ENCODE results near the gene LRAT.

The LRAT gene

DNA sequence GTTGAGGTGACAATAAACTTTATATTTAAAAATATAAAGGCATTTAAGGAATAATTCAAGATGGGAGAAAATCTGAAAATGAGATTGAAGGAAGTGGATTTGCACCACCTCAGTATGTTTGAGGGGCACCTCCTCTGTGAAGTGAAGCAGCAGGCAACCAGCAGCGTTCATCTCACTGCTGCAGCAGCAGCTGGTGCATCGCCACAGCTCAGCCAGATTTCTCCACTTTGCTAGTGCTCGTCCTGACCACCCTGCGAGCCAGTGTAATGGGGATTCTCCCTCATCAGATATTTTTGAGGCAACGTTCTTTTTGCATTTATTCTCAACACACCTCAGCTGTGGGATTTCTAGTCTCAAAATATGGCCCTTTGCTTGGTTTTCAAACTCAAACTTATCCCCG is 13.9 kb downstream of the LRAT start:
- TF ChIP-seq, protein P1, sequence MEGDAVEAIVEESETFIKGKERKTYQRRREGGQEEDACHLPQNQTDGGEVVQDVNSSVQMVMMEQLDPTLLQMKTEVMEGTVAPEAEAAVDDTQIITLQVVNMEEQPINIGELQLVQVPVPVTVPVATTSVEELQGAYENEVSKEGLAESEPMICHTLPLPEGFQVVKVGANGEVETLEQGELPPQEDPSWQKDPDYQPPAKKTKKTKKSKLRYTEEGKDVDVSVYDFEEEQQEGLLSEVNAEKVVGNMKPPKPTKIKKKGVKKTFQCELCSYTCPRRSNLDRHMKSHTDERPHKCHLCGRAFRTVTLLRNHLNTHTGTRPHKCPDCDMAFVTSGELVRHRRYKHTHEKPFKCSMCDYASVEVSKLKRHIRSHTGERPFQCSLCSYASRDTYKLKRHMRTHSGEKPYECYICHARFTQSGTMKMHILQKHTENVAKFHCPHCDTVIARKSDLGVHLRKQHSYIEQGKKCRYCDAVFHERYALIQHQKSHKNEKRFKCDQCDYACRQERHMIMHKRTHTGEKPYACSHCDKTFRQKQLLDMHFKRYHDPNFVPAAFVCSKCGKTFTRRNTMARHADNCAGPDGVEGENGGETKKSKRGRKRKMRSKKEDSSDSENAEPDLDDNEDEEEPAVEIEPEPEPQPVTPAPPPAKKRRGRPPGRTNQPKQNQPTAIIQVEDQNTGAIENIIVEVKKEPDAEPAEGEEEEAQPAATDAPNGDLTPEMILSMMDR (conservative IDR thresholded peaks at IDR 0.05; ENCODE audit: low read length): no peak
- no peak for TF ChIP-seq EZH2phosphoT487 (IDR thresholded peaks at IDR 0.05; ENCODE audit: borderline replicate concordance)
- Histone ChIP-seq H3K79me2 (ENCODE audit: insufficient read depth, low read length) (no peaks in the 10 kb centered on the region), H3K36me3 (ENCODE audit: insufficient read depth, low read length) (no peaks in the 10 kb centered on the region), H3K9me2 (replicated peaks; ENCODE audit: low read depth, low read length) (no peaks in the 10 kb centered on the region), H3K9ac (ENCODE audit: low read depth, low read length, poor library complexity, severe bottlenecking) (no peak overlapping the region), H3F3A (ENCODE audit: low read depth) (no peaks in the 10 kb centered on the region), H3K27me3 (ENCODE audit: insufficient read depth, low read length, poor library complexity, severe bottlenecking) (no peaks in the 10 kb centered on the region), H3K4me1 (ENCODE audit: insufficient read depth, low read length, poor library complexity, severe bottlenecking) (no peaks in the 10 kb centered on the region), H3K4me3 (ENCODE audit: low read length, poor library complexity, severe bottlenecking) (no peak overlapping the region), H2AFZ (ENCODE audit: low read length) (no peak overlapping the region), H3K9me3 (ENCODE audit: insufficient read depth, low read depth, low read length) (no peaks in the 10 kb centered on the region), H3K4me2 (ENCODE audit: low read depth, low read length, poor library complexity, severe bottlenecking) (no peak overlapping the region), H4K20me1 (ENCODE audit: insufficient read depth, low read length, poor library complexity, severe bottlenecking) (no peaks in the 10 kb centered on the region)

DNA sequence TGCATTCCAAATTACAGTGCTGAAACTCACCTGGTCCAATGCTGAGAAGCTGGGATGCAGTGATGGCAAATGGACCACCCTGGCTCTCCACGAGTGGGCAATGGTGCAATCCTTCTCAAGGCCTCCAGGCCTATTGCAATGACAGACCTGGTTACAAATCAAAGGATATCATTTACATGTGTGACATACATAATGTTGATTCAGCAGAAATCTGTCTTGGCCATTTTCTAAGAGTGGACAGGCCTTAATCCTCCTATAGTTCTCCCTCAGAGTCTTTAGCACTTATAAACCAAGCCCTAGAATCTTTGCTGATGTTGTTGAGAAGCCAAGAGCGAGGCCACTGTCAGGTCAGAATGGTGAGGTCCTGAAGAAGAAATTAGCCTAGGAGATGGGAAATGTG is 17.1 kb downstream of the LRAT start:
- Histone ChIP-seq H3K4me2 (ENCODE audit: low read depth, low read length, poor library complexity, severe bottlenecking) (no peak overlapping the region), H2AFZ (ENCODE audit: low read length) (no peak overlapping the region), H3K36me3 (ENCODE audit: insufficient read depth, low read length) (no peaks in the 10 kb centered on the region), H3F3A (ENCODE audit: low read depth) (no peaks in the 10 kb centered on the region), H3K9ac (ENCODE audit: low read depth, low read length, poor library complexity, severe bottlenecking) (no peak overlapping the region), H3K4me3 (ENCODE audit: low read length, poor library complexity, severe bottlenecking) (no peak overlapping the region), H4K20me1 (ENCODE audit: insufficient read depth, low read length, poor library complexity, severe bottlenecking) (no peaks in the 10 kb centered on the region), H3K9me3 (ENCODE audit: insufficient read depth, low read depth, low read length) (no peaks in the 10 kb centered on the region), H3K9me2 (replicated peaks; ENCODE audit: low read depth, low read length) (no peaks in the 10 kb centered on the region), H3K4me1 (ENCODE audit: insufficient read depth, low read length, poor library complexity, severe bottlenecking) (no peaks in the 10 kb centered on the region), H3K79me2 (ENCODE audit: insufficient read depth, low read length) (no peaks in the 10 kb centered on the region), H3K27me3 (ENCODE audit: insufficient read depth, low read length, poor library complexity, severe bottlenecking) (no peaks in the 10 kb centered on the region)
- TF ChIP-seq, protein P1 (conservative IDR thresholded peaks at IDR 0.05; ENCODE audit: low read length): no peak
- no peak for TF ChIP-seq EZH2phosphoT487 (IDR thresholded peaks at IDR 0.05; ENCODE audit: borderline replicate concordance)

DNA sequence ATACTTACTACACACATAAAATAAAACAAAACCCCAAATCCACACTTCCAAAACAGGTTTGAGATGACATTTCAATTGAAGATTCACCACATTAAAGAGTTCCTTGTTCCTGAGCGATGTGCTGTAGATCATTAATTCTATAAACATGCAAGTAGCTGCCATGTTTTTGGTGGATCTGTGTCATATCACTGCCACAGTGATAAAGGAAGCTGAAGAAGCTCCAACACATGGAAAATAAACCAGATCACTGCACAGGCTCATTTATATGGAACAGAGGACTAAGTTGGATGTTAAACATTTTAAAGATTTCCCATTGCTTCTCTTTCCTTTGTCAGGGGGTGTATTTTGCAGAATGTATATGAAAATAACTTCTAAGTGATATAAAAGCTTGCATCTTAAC is 34.5 kb downstream of the LRAT start:
- TF ChIP-seq, protein P1 (conservative IDR thresholded peaks at IDR 0.05; ENCODE audit: low read length): no peak
- no peak for TF ChIP-seq EZH2phosphoT487 (IDR thresholded peaks at IDR 0.05; ENCODE audit: borderline replicate concordance)
- no peaks in the 10 kb centered on the region for H3K9me3 ChIP-seq (ENCODE audit: insufficient read depth, low read depth, low read length)
- H4K20me1 ChIP-seq (ENCODE audit: insufficient read depth, low read length, poor library complexity, severe bottlenecking): no peaks in the 10 kb centered on the region
- H3K9me2 ChIP-seq (replicated peaks; ENCODE audit: low read depth, low read length): no peaks in the 10 kb centered on the region
- H3K4me2 ChIP-seq (ENCODE audit: low read depth, low read length, poor library complexity, severe bottlenecking): no peak overlapping the region
- H3K79me2 ChIP-seq (ENCODE audit: insufficient read depth, low read length): no peaks in the 10 kb centered on the region
- H3K4me3 ChIP-seq (ENCODE audit: low read length, poor library complexity, severe bottlenecking): no peak overlapping the region
- no peak overlapping the region for H2AFZ ChIP-seq (ENCODE audit: low read length)
- H3K36me3 ChIP-seq (ENCODE audit: insufficient read depth, low read length): no peaks in the 10 kb centered on the region
- no peaks in the 10 kb centered on the region for H3K4me1 ChIP-seq (ENCODE audit: insufficient read depth, low read length, poor library complexity, severe bottlenecking)
- H3K27me3 ChIP-seq (ENCODE audit: insufficient read depth, low read length, poor library complexity, severe bottlenecking): no peaks in the 10 kb centered on the region
- no peak overlapping the region for H3K9ac ChIP-seq (ENCODE audit: low read depth, low read length, poor library complexity, severe bottlenecking)
- H3F3A ChIP-seq (ENCODE audit: low read depth): no peaks in the 10 kb centered on the region
